ENCODE data around the gene JDP2.

DNA sequence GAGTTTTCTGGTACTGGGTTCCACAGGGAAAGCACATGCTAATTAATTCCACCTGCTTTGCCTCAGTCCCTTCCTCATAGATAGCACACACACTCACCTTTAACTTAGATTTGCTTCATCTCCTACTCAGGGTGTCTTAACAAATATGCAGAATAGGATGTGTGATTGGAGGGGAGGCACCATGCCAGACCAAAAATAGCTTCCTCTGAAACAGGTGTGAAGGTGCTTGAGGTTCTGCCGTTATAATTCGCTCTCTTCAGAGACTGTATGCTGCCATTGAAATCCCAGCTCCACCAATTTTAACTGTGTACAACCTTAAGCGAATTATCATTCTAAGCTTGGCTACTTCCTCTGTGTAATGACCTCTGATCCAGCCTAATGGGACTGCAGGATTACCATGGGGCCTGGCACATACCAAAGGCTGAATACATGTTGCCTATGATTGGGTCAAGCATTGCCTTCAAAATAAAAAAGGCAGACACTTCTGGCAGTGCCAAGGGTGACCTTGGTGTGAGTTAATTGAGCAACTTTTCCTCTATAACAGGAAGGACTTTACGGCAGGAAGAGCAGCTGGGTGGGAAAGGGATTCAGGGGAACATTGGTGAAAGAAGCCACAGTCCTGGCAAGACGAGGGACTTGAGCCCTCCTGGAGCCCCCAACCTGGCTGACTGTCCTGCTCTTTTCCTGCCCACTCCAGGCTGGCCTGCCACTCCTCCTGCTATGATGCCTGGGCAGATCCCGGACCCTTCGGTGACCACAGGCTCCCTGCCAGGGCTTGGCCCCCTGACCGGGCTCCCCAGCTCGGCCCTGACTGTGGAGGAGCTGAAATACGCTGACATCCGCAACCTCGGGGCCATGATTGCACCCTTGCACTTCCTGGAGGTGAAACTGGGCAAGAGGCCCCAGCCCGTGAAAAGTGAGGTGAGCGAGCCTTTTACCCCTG is 9.7 kb downstream of the JDP2 start:
- TF ChIP-seq, protein P1, sequence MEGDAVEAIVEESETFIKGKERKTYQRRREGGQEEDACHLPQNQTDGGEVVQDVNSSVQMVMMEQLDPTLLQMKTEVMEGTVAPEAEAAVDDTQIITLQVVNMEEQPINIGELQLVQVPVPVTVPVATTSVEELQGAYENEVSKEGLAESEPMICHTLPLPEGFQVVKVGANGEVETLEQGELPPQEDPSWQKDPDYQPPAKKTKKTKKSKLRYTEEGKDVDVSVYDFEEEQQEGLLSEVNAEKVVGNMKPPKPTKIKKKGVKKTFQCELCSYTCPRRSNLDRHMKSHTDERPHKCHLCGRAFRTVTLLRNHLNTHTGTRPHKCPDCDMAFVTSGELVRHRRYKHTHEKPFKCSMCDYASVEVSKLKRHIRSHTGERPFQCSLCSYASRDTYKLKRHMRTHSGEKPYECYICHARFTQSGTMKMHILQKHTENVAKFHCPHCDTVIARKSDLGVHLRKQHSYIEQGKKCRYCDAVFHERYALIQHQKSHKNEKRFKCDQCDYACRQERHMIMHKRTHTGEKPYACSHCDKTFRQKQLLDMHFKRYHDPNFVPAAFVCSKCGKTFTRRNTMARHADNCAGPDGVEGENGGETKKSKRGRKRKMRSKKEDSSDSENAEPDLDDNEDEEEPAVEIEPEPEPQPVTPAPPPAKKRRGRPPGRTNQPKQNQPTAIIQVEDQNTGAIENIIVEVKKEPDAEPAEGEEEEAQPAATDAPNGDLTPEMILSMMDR (IDR thresholded peaks at IDR 0.05), result no peak
- no peak for TF ChIP-seq POLR2A (IDR thresholded peaks at IDR 0.05)
